HEK293T (cell line): ENCODE measurements around the gene KBTBD2.

Experiments
- CTCF ChIA-PET: fragments of 350-600 bp; formaldehyde crosslinking; extraction: SDS; loops from one replicate; lab custom pipeline; 2021; ENCODE audit warnings: antibody characterized with exemption, inconsistent platforms; lab: Yijun Ruan, JAX
- POLR2A ChIA-PET: fragments of 350-600 bp; formaldehyde crosslinking; extraction: SDS; loops from one replicate; lab custom pipeline; 2020; ENCODE audit warnings: antibody characterized with exemption, inconsistent platforms; lab: Yijun Ruan, JAX
- DNase-seq: peaks from one replicate; pipeline ENCODE4 v3.0.0; 2012; ENCODE audit warnings: mixed read lengths; ENCODE audit errors: extremely low spot score
- ARNT ChIP-seq: fragments of 450-650 bp; IDR thresholded peaks from 2 replicates; pipeline ENCODE4 v1.6.1; 2017; ENCODE audit warnings: mild to moderate bottlenecking
- BHLHE40 ChIP-seq: fragments of 450-650 bp; IDR thresholded peaks from 2 replicates; pipeline ENCODE4 v1.6.1; 2016; ENCODE audit warnings: mild to moderate bottlenecking, moderate library complexity, borderline replicate concordance
- CTBP1 ChIP-seq: fragments of 450-650 bp; IDR thresholded peaks from 2 replicates; pipeline ENCODE4 v1.6.1; 2016; ENCODE audit warnings: borderline replicate concordance
- ELF4 ChIP-seq: fragments of 450-650 bp; IDR thresholded peaks from 2 replicates; pipeline ENCODE4 v1.6.1; 2017; ENCODE audit warnings: antibody characterized with exemption
- FOXA1 ChIP-seq: fragments of 450-650 bp; IDR thresholded peaks from 2 replicates; pipeline ENCODE4 v1.6.1; 2016; ENCODE audit warnings: mild to moderate bottlenecking
- FOXK2 ChIP-seq: fragments of 450-650 bp; IDR thresholded peaks from 2 replicates; pipeline ENCODE4 v1.6.1; 2016; ENCODE audit warnings: mild to moderate bottlenecking
- FOXM1 ChIP-seq: fragments of 450-650 bp; IDR thresholded peaks from 2 replicates; pipeline ENCODE4 v1.6.1; 2017; ENCODE audit warnings: mild to moderate bottlenecking, borderline replicate concordance
- HDGF ChIP-seq: fragments of 450-650 bp; IDR thresholded peaks from 2 replicates; pipeline ENCODE4 v1.6.1; 2017; ENCODE audit warnings: antibody characterized with exemption, borderline replicate concordance
- L3MBTL2 ChIP-seq: fragments of 450-650 bp; conservative IDR thresholded peaks from 2 replicates; pipeline ENCODE4 v1.6.1; 2016; ENCODE audit warnings: mild to moderate bottlenecking
- LEF1 ChIP-seq: fragments of 450-650 bp; IDR thresholded peaks from 2 replicates; pipeline ENCODE4 v1.6.1; 2017; ENCODE audit warnings: mild to moderate bottlenecking, borderline replicate concordance
- NFRKB ChIP-seq: fragments of 450-650 bp; IDR thresholded peaks from 2 replicates; pipeline ENCODE4 v1.6.1; 2016; ENCODE audit warnings: mild to moderate bottlenecking, moderate library complexity
- SP1 ChIP-seq: fragments of 450-650 bp; IDR thresholded peaks from 2 replicates; pipeline ENCODE4 v1.6.1; 2017
- SUZ12 ChIP-seq: fragments of 450-650 bp; IDR thresholded peaks from 2 replicates; pipeline ENCODE4 v1.6.1; 2016; ENCODE audit warnings: mild to moderate bottlenecking
- TARDBP ChIP-seq: fragments of 450-650 bp; IDR thresholded peaks from 2 replicates; pipeline ENCODE4 v1.6.1; 2016
- ZNF384 ChIP-seq: fragments of 450-650 bp; IDR thresholded peaks from 2 replicates; pipeline ENCODE4 v1.6.1; 2016
- TF ChIP-seq, protein P1 (sequence below): fragments of 450-650 bp; IDR thresholded peaks from 2 replicates; pipeline ENCODE4 v1.6.1; 2016

The KBTBD2 gene

DNA sequence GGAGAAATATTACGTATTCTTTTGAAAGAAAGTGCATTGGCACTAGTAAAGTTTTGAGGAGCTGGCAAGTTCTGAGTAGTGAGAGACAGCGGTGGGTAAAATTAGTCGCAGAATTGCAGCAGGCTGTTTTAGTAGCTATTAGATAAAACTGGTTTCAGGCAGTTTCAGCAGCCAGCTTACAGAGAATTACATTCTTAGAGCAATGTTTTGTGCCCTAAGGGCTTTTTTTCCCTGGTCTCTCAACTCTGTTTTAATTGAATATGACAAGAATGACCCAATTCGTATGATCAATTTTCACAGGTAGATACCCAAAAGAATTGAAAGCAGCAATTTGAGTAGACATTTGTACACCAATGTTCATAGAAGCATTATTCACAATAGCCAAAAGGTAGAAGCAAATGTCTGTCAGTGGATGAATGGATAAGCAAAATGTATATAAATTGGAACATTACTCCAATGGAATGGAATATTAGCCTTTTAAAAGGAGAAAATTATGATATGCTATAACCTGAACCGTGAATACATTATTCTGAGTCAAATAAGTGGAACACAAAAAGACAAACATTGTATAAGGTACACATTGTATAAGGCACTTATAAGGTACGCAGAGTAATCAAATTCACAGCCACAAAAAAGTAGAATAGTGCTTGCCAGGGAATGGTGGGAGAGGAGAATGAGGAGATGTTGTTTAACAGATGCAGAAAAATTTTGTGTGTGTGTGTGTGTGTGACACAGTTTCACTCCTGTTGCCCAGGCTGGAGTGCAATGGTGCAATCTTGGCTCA lies 5.2 kb upstream of the KBTBD2 start:
- DNase-seq = no peak
- CTCF ChIA-PET = no interaction called here
- TF ChIP-seq BHLHE40 = no peak
- no peak for TF ChIP-seq SP1
- no peak for TF ChIP-seq NFRKB
- no peak for TF ChIP-seq ELF4
- no peak for TF ChIP-seq TARDBP
- TF ChIP-seq HDGF = no peak
- TF ChIP-seq ZNF384 = no peak
- TF ChIP-seq CTBP1 = no peak
- TF ChIP-seq FOXA1 = no peak
- TF ChIP-seq ARNT = no peak
- TF ChIP-seq, protein P1, sequence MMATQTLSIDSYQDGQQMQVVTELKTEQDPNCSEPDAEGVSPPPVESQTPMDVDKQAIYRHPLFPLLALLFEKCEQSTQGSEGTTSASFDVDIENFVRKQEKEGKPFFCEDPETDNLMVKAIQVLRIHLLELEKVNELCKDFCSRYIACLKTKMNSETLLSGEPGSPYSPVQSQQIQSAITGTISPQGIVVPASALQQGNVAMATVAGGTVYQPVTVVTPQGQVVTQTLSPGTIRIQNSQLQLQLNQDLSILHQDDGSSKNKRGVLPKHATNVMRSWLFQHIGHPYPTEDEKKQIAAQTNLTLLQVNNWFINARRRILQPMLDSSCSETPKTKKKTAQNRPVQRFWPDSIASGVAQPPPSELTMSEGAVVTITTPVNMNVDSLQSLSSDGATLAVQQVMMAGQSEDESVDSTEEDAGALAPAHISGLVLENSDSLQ = no peak
- no peak for TF ChIP-seq FOXM1
- no peak for TF ChIP-seq LEF1
- POLR2A ChIA-PET = no interaction called here

DNA sequence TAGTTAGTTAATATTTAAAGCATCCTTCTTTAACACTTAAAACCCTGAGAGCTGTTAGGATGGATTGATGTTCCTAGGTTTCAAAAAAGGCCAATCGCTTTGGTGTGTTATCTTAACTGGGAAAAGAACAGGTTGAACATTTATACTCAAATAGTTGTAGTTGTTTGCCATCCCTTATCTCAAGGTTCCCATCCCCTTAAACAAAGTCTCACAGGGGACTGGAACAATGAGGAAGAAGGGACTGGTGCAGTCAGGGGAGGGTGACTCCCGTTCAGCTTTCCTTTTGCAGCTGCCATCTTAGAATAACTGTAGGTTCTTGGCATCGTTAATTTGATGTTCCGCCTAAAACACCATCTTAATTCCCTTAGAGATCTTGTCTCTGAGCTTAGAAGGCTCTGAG lies 2.6 kb upstream of the KBTBD2 start:
- TF ChIP-seq SP1 = no peak
- TF ChIP-seq SUZ12 = no peak
- no peak for TF ChIP-seq FOXK2
- TF ChIP-seq TARDBP = no peak
- TF ChIP-seq FOXM1 = no peak
- TF ChIP-seq, protein P1 = no peak
- TF ChIP-seq CTBP1 = no peak
- no peak for TF ChIP-seq ZNF384
- no peak for TF ChIP-seq ELF4
- TF ChIP-seq L3MBTL2 = no peak
- no peak for TF ChIP-seq BHLHE40
- TF ChIP-seq LEF1 = no peak
- no peak for TF ChIP-seq HDGF
- no peak for TF ChIP-seq NFRKB
- TF ChIP-seq ARNT = no peak
- ChIA-PET CTCF (no interaction called here), POLR2A (no interaction called here)
- DNase-seq = no peak

DNA sequence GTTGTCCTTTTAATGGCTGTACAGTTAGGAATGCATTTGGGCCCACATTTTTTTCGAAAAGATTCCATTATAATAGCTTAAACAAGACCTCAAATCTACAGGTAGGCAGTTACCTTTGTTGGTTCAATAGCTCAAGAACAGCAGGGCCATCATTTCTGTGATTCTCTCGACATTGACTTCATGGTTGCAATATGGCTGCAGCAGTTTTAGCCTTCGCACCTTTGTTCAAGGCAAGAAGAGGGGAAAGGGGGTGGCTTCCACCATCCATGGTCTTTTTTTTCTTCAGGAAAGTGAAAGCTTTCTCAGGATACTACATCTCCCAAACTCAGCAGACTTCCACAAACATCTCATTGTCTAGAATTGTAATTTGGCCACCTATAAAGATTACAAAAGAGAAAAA lies 2.2 kb upstream of the KBTBD2 start:
- POLR2A ChIA-PET = interaction anchor here (2.0 kb wide), 1 partner anchor 64 kb away, joined by 7 read pairs; the partner anchor contains the start of gene FKBP9
- CTCF ChIA-PET = no interaction called here

DNA sequence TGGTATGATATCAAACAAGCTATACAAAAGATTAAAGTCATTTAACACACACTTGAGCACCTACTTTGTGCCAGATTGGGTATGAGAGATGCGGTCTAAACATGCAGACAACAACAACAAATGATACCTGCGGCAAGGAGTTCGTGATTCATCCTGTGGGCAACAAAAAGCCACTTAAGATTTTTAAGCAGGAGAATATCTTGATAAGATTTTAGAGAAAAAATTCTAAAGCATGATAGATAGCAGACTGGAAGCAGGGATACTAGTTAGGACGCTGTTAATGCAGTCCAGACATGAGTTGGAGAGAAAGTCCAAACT lies 1.6 kb upstream of the KBTBD2 start:
- ChIA-PET POLR2A (interaction anchor here (0.9 to 2.0 kb wide), 3 partner anchors 18 to 101 kb away, joined by 3 to 7 read pairs (median 4); partner anchors contain the start of gene FKBP9), CTCF (interaction anchor here (0.9 kb wide), 1 partner anchor 19 kb away, joined by 3 read pairs; no protein-coding TSS in a partner anchor)
- DNase-seq = no peak
- TF ChIP-seq, protein P1 = no peak
- TF ChIP-seq HDGF (no peak), ARNT (no peak), L3MBTL2 (no peak), FOXM1 (no peak), TARDBP (no peak), ZNF384 (no peak), ELF4 (no peak)

More for the DNA sequence above, 2.2 kb upstream of the KBTBD2 start:
- DNase-seq = no peak
- no peak for TF ChIP-seq HDGF
- no peak for TF ChIP-seq LEF1
- TF ChIP-seq NFRKB = no peak
- TF ChIP-seq FOXM1 = no peak
- no peak for TF ChIP-seq SP1
- no peak for TF ChIP-seq SUZ12
- TF ChIP-seq ELF4 = no peak
- TF ChIP-seq BHLHE40 = no peak

DNA sequence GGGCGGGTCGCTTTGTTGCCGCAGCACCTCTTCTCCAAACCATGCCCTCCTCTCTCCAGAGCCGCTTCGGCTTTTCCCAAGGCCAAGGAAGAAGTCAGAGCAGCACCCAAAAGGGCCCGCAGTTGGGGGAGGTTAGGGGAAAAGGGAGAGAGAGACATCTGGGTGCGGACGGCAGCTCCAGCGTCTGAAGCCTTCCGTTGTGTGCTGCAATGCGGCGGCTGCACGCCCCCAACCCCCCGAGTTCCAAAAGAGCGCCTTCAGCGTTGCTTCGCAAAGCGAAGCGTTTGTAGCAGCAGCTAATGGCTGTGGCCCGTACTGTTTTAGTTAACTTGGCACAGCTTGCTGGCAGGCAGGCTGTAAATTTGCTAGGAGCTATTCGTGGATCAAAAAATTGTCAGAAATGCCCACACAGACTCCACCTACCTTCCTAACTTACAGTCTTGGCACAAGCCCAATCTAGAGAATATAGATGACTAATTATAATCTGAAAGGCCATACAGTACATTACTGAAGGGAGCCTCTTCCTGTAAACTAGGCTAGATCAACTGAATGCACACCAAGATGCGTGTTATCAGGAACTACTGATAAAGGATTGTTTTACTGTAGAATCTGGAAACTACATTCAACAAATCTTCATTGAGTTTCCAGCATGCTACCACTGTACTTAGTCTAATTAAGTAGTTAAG lies 1.1 kb upstream of the KBTBD2 start:
- ChIA-PET POLR2A (interaction anchor here (0.7 to 2.0 kb wide), 6 partner anchors 8 to 170 kb away, joined by 3 to 7 read pairs (median 4); partner anchors contain the start of genes FKBP9 and NT5C3A), CTCF (interaction anchor here (0.9 kb wide), 1 partner anchor 18 kb away, joined by 3 read pairs; no protein-coding TSS in a partner anchor)
- no peak for TF ChIP-seq FOXK2
- TF ChIP-seq ELF4 = no peak
- TF ChIP-seq L3MBTL2 = no peak
- TF ChIP-seq FOXM1 = no peak
- no peak for TF ChIP-seq TARDBP
- no peak for TF ChIP-seq BHLHE40
- no peak for TF ChIP-seq FOXA1
- no peak for TF ChIP-seq SUZ12
- no peak for TF ChIP-seq SP1
- TF ChIP-seq ARNT = no peak
- no peak for TF ChIP-seq NFRKB
- peak; percentile 25 for DNase-seq
